PC-3 (cell line): ENCODE results near the gene SNX11. TPM values are rescaled to one million over a fixed set of nuclear protein-coding genes. Genes with fewer than 3 reads are reported as not detected.
A peak's percentile ranks its signal among the peaks of the same experiment; 100 is the strongest.
"Not testable (repeated sequence)": the region's sequence is repeated elsewhere in the genome, so short reads cannot be mapped to it uniquely, and the experiment has no call there.

ENCODE experiments used
- ATAC-seq: fragments of 200-7000 bp; cut with Tn5 transposase; 2 replicates; pipeline ENCODE4 v1.9.1; 2020; ENCODE audit warnings: mild to moderate bottlenecking, moderate library complexity
- BruUV-seq: library from RNA; stranded (reverse); fragments of 400-500 nt; replicated peaks from 2 replicates; lab custom pipeline; 2021; lab: Mats Ljungman, UMichigan
- CTCF ChIA-PET: fragments of 300-600 bp; sonication (Branson Sonifier 250); formaldehyde crosslinking; loops from one replicate; lab custom pipeline; 2022; ENCODE audit warnings: antibody characterized with exemption; lab: Charles Lee
- POLR2A ChIA-PET: fragments of 300-600 bp; sonication (Branson Sonifier 250); formaldehyde crosslinking; loops from one replicate; lab custom pipeline; 2022; ENCODE audit warnings: antibody characterized with exemption; ENCODE audit not compliant: unreplicated experiment; lab: Charles Lee
- DNase-seq: peaks from one replicate; pipeline ENCODE4 v3.0.0-alpha.2; 2015
- H2AFZ ChIP-seq: fragments of 300-600 bp; sonication (generic); 2 replicates; pipeline ENCODE4 v1.6.0; 2016; ENCODE audit warnings: antibody characterized with exemption, low read length
- H3F3A ChIP-seq: fragments of 300-600 bp; sonication (generic); one replicate; pipeline ENCODE4 v1.6.0; 2017; ENCODE audit warnings: antibody characterized with exemption, low read length, control low read depth, mild to moderate bottlenecking; ENCODE audit not compliant: unreplicated experiment
- H3K27ac ChIP-seq: fragments of 300-600 bp; sonication (generic); 2 replicates; pipeline ENCODE4 v1.5.1; 2016; ENCODE audit warnings: mild to moderate bottlenecking, low read length
- H3K27me3 ChIP-seq: fragments of 300-600 bp; sonication (generic); 2 replicates; pipeline ENCODE4 v1.6.1; 2016; ENCODE audit warnings: low read length, mixed read lengths
- H3K36me3 ChIP-seq: fragments of 300-600 bp; sonication (generic); 2 replicates; pipeline ENCODE4 v1.6.1; 2016; ENCODE audit warnings: low read depth, mixed run types, low read length, mixed read lengths
- H3K4me1 ChIP-seq: fragments of 300-600 bp; sonication (generic); 2 replicates; pipeline ENCODE4 v1.5.1; 2016; ENCODE audit warnings: low read length; ENCODE audit not compliant: insufficient read depth
- H3K4me2 ChIP-seq: fragments of 300-600 bp; sonication (generic); 2 replicates; pipeline ENCODE4 v1.6.0; 2016; ENCODE audit warnings: low read length
- H3K4me3 ChIP-seq: fragments of 300-600 bp; sonication (generic); 2 replicates; pipeline ENCODE4 v1.5.1; 2016; ENCODE audit warnings: mild to moderate bottlenecking, low read length, mixed read lengths
- H3K79me2 ChIP-seq: fragments of 300-600 bp; sonication (generic); 2 replicates; pipeline ENCODE4 v1.6.1; 2017; ENCODE audit warnings: low read length, mixed read lengths
- H3K9ac ChIP-seq: fragments of 300-600 bp; sonication (generic); 2 replicates; pipeline ENCODE4 v1.6.0; 2016; ENCODE audit warnings: mild to moderate bottlenecking, low read length
- H3K9me2 ChIP-seq: fragments of 300-600 bp; sonication (generic); replicated peaks from 2 replicates; pipeline ENCODE4 v1.6.1; 2016; ENCODE audit warnings: mixed run types, low read length, mixed read lengths
- H3K9me3 ChIP-seq: fragments of 300-600 bp; sonication (generic); 2 replicates; pipeline ENCODE4 v1.6.1; 2016; ENCODE audit warnings: low read length, mixed read lengths
- H4K20me1 ChIP-seq: fragments of 300-600 bp; sonication (generic); 2 replicates; pipeline ENCODE4 v1.6.1; 2016; ENCODE audit warnings: low read length, mixed read lengths
- EZH2 ChIP-seq: fragments of 300-600 bp; sonication (generic); IDR thresholded peaks from one replicate; pipeline ENCODE4 v1.6.1; 2017; ENCODE audit warnings: antibody characterized with exemption, mild to moderate bottlenecking, low read length; ENCODE audit not compliant: unreplicated experiment
- EZH2phosphoT487 ChIP-seq: fragments of 300-600 bp; sonication (generic); IDR thresholded peaks from 2 replicates; pipeline ENCODE4 v1.6.1; 2018; ENCODE audit warnings: mild to moderate bottlenecking, antibody characterized with exemption, low read length, borderline replicate concordance
- intact Hi-C: fragments of 100-400 bp; cut with micrococcal nuclease; formaldehyde crosslinking; loops from 2 replicates; pipeline ENCODE4 v1.9.0; 2023
- total RNA-seq: library from RNA; depleted of rRNA; stranded (reverse); fragments of >200 nt; gene quantifications from 2 replicates; pipeline ENCODE4 v1.2.3, GENCODE V29; 2014
- TF ChIP-seq, protein P1 (sequence below): fragments of 300-600 bp; sonication (generic); conservative IDR thresholded peaks from 2 replicates; pipeline ENCODE4 v1.5.1; 2017; ENCODE audit warnings: antibody characterized with exemption, low read depth, mild to moderate bottlenecking, low read length

Gene SNX11
- total RNA-seq, 1 experiment from 2014 or later: 17.7 TPM

DNA sequence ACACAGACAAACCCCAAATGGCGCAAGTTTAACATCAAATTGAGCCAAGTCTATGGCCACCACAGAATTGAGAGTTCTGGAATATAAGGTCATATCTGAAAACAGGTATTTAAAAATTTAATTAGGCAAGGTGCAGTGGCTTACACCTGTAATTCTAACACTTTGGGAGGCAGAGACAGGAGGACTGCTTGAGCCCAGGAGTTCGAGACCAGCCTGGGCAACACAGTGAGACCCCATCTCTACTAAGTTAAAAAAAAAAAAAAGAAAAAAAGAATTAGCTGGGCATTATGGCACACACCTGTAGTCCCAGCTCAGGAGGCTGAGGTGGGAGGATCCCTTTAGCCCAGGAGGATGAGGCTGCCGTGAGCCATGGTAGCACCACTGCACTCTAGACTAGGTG, 40.3 kb upstream of the SNX11 start:
- Histone ChIP-seq H2AFZ (no peak overlapping the region), H3K4me2 (no peak overlapping the region), H3K27me3 (no peaks in the 10 kb centered on the region), H3K9ac (no peak overlapping the region), H3K36me3 (peaks cover 67% of the 10 kb centered on the region), H3K9me3 (no peaks in the 10 kb centered on the region), H3K9me2 (no peaks in the 10 kb centered on the region), H4K20me1 (no peaks in the 10 kb centered on the region), H3K27ac (no peak overlapping the region), H3F3A (peaks cover 7% of the 10 kb centered on the region), H3K4me3 (no peak overlapping the region), H3K79me2 (no peaks in the 10 kb centered on the region), H3K4me1 (peaks cover 5% of the 10 kb centered on the region; the same call in 1 of the 2 replicates)
- intact Hi-C loops: no loop called here
- BruUV-seq: no TSS peak
- DNase-seq (no peak), ATAC-seq (no peak)
- TF ChIP-seq EZH2: no peak
- TF ChIP-seq, protein P1, sequence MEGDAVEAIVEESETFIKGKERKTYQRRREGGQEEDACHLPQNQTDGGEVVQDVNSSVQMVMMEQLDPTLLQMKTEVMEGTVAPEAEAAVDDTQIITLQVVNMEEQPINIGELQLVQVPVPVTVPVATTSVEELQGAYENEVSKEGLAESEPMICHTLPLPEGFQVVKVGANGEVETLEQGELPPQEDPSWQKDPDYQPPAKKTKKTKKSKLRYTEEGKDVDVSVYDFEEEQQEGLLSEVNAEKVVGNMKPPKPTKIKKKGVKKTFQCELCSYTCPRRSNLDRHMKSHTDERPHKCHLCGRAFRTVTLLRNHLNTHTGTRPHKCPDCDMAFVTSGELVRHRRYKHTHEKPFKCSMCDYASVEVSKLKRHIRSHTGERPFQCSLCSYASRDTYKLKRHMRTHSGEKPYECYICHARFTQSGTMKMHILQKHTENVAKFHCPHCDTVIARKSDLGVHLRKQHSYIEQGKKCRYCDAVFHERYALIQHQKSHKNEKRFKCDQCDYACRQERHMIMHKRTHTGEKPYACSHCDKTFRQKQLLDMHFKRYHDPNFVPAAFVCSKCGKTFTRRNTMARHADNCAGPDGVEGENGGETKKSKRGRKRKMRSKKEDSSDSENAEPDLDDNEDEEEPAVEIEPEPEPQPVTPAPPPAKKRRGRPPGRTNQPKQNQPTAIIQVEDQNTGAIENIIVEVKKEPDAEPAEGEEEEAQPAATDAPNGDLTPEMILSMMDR: no peak; the same call in 1 of the 2 replicates
- no peak for TF ChIP-seq EZH2phosphoT487
- ChIA-PET CTCF (interaction anchor here (0.6 kb wide), 2 partner anchors 197 to 1259 kb away, joined by 3 to 4 read pairs; no protein-coding TSS in a partner anchor), POLR2A (interaction anchor here (0.6 kb wide), 2 partner anchors 42 to 59 kb away, joined by 3 to 4 read pairs; no protein-coding TSS in a partner anchor)

DNA sequence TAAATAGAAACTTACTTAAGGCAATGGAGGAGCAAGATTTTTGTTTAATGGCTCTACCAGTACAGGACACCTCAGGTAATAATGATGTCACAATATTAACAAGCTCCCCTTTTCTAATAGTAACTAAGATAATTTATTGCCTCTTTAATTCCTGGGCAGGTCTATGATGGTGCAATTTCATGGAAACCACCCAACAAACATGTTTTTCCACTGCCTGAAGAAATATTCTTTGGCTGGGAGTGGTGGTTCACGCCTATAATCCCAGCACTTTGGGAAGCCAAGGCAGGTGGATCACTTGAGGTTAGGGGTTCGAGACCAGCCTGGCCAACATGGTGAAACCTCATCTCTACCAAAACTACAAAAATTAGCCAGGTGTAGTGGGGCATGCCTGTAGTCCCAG, 39.8 kb upstream of the SNX11 start:
- H3K27ac ChIP-seq, H3K79me2 ChIP-seq, H3K9me3 ChIP-seq, ATAC-seq, H2AFZ ChIP-seq, BruUV-seq, H3K4me1 ChIP-seq, H3K27me3 ChIP-seq, intact Hi-C loops, H3F3A ChIP-seq, H3K9ac ChIP-seq, H3K4me3 ChIP-seq, H3K9me2 ChIP-seq, H4K20me1 ChIP-seq, H3K4me2 ChIP-seq: not testable (repeated sequence)
- ChIA-PET CTCF (interaction anchor here (0.7 to 1.3 kb wide), 3 partner anchors 19 to 92 kb away, joined by 3 to 6 read pairs (median 4); partner anchors contain the start of gene NFE2L1), POLR2A (interaction anchor here (0.6 kb wide), 2 partner anchors 43 to 58 kb away, joined by 3 to 4 read pairs; no protein-coding TSS in a partner anchor)
- peak; percentile 33 for DNase-seq
- H3K36me3 ChIP-seq: peaks cover 64% of the 10 kb centered on the region

DNA sequence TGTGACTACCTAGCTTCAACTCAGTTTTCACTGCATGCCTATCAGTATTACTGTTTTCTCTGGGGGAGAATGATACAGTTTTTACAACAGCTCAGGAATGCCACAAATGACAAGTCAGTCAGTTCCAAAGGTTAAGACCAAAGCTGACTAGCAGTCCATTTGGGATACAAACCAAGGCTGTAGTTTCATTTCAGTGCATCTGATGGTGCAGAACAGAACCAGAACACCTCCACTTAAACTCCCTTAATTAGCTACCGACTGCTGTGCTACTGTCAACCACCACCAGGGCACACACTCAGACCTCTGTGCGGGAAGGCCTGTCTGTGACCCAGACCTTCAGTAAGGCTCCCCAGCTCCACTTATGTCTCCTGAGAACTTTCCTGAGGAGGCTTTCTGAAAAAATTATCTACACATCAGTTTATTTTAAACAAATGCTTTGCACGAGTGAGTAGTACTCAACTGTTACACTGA, 39.0 kb upstream of the SNX11 start:
- ATAC-seq: peak; percentile 81
- POLR2A ChIA-PET: interaction anchor here (0.6 kb wide), 1 partner anchor 20 kb away, joined by 6 read pairs; no protein-coding TSS in a partner anchor
- CTCF ChIA-PET: interaction anchor here (0.7 to 1.3 kb wide), 4 partner anchors 20 to 92 kb away, joined by 3 to 6 read pairs (median 5); partner anchors contain the start of gene NFE2L1

More for the DNA sequence above, 39.0 kb upstream of the SNX11 start:
- peaks cover 65% of the 10 kb centered on the region for H3K36me3 ChIP-seq
- no peak overlapping the region for H3K9ac ChIP-seq
- no peaks in the 10 kb centered on the region for H4K20me1 ChIP-seq
- intact Hi-C loops: no loop called here
- peak; percentile 51 for DNase-seq
- no peaks in the 10 kb centered on the region for H3K27me3 ChIP-seq
- no peak overlapping the region for H3K4me3 ChIP-seq
- peaks cover 7% of the 10 kb centered on the region for H3F3A ChIP-seq
- no peaks in the 10 kb centered on the region for H3K9me2 ChIP-seq
- H3K4me2 ChIP-seq: no peak overlapping the region
- no peaks in the 10 kb centered on the region for H3K9me3 ChIP-seq
- no peaks in the 10 kb centered on the region for H3K79me2 ChIP-seq
- no peak overlapping the region for H3K27ac ChIP-seq
- peaks cover 5% of the 10 kb centered on the region; the same call in 1 of the 2 replicates for H3K4me1 ChIP-seq
- no peak for TF ChIP-seq EZH2phosphoT487
- TF ChIP-seq, protein P1: peak; percentile 62
- BruUV-seq: no TSS peak
- no peak overlapping the region for H2AFZ ChIP-seq
